GM19239 (cell line): ENCODE measurements around the gene PRRX2.

Source experiments
- DNase-seq: peaks from one replicate; pipeline ENCODE4 v3.0.0; 2011; ENCODE audit warnings: low spot score; ENCODE audit not compliant: insufficient read length
- FAIRE-seq: peaks from 2 replicates; lab custom pipeline; 2011; peaks lifted over from hg19 to GRCh38; lab: Jason Lieb, UNC

PRRX2 gene

GRCh38 chr9:129665389-129665775 lies at the start of gene PRRX2:
TSS of gene PRRX2 (plus strand) at chr9:129665647. CDS start at chr9:129665868, 221 bp downstream.
- FAIRE-seq: no peak
- peak; percentile 49 for DNase-seq

DNA sequence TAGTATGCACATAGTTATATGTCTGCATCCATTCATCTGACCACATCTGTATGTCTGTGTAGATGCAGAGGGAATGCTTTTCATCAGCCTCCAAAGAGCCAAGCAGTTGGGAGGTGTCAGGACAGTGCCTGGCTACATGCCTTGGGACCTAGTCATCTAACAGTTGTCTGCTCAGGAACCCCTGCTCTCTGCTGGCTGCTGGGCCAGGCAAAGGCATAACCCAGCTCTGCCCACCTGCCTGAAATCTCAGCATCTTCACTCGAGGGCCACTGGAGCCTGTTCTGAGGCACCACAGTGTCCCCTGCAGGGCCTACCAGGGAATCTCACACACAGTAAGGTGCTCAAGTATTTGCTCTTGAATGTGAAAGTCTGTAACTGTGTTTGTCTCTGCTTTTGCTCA lies 48.3 kb upstream of the PRRX2 start:
- DNase-seq (no peak), FAIRE-seq (no peak)

DNA sequence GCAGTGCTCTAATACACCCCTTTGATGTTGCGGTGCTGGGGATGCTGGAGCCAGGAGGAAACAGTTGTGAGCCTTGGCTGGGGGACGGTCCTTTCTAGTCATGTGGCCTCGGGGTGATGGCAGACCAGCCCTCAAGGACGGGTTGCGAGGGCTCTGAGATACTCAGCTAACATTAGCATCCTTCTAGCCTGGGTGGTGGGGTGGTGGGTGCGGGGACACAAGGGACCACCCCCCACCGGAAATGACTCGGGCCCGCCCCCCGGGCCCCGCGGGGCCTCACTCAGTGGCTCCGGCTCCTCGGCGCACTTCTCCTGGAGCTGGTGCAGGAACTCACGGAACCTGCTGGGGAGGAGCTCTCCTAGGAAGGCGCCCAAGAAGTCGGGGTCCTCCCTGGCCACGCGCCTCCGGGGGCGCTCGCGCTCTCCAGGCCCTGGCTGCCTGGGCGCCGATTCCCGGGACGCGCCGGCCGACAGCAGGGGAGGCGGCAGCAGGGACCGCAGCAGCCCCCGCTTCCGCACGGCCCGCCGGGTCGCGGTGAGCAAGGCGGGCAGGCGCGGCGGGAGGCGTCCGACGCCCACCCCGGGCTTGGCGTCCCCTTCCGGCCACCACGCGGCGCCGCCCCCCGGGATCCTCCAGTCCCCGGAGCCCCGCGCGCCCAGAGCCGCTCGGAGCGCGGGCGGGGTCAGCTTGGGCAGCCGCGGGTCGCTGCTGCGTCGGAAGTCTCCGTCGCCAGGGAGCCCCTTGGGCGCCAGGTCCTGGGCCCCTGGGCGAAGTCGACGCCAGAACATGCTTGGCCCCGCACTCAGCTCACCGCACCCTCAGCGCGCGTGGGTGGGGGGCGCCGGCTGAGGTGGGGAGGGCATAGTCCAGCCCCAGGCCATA lies 45.4 kb upstream of the PRRX2 start:
- no peak for DNase-seq
- FAIRE-seq: no peak

DNA sequence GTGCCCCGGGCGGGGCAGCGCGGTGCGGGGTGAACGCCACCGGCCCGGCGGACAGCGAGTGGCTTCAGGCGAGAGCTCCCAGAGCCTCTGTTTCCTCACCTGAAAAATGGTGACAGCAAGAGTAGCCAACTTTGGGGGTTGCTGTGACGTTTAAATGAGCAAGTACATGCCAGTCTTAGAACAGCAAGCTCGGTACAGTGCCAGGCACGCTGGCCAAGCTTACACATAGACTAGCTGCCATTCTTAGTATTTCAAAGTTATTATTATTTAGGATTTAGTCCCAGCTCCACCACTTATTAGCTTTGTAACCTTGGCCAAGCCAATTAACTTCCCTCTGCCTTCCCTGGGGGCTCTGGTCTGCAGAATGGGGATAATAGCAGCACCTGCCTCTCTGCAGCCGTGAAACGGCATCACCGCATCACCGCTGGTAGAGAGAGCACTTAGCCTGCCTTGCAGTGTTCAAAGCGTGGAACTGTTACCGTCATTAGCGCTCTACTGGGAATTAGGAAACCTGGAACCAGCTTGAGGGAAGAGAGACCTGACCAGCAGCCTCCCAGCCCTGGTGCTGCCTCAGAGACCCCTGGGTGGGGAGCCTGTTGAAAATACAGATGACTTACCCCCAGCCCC lies 44.7 kb upstream of the PRRX2 start, which contains the start of gene C9orf50:
Gene C9orf50, minus strand, starts transcription at position 433 of the 627 bp plus-strand sequence. CDS start 527 bp downstream, outside the sequence.
- DNase-seq (no peak), FAIRE-seq (no peak)

DNA sequence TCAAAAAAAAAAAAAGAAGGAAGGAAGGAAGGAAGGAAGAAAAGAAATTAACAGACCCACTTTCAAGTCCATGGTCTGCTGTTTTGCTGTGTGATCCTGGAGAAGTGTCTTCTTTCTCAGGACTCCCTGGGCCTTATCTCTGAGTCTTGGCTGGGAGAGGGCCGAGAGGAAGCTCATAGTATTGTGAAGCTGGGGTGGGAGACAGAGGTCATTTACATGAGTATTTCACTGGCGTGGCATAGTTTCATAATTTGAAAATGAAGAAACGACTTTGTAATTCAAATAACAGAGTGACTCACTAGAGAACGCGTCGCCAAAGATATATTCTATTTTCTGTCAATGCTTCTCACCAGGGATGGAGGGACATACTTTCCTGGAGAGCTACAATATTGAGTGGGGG lies 42.1 kb upstream of the PRRX2 start:
- FAIRE-seq (no peak), DNase-seq (no peak)

DNA sequence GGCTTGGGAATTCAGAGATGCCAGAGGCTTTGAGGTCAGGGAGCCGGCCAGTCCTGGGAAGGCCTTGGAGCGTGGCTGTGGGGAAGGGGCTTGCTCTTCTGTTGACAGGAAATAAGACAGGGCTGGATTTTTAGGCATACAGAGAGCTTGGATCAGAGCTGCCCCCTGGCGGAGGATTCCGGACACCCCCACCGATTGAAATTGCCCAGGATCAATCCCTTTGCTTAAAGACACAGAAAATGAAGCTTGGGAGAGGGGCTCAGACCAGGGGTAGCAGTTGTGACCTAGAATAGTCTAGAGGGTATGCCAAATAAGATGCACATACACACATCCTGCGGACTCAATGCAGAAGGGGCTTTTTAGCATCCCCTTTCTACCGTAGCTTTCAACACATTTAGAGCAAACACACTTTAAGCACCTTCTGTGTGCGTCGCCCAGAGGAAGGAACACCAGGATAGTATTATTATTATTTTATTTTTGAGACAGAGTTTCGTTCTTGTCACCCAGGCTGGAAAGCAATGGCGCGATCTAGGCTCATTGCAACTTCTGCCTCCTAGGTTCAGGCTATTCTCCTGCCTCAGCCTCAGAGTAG lies 41.2 kb upstream of the PRRX2 start:
- FAIRE-seq (no peak), DNase-seq (peak; percentile 75)

DNA sequence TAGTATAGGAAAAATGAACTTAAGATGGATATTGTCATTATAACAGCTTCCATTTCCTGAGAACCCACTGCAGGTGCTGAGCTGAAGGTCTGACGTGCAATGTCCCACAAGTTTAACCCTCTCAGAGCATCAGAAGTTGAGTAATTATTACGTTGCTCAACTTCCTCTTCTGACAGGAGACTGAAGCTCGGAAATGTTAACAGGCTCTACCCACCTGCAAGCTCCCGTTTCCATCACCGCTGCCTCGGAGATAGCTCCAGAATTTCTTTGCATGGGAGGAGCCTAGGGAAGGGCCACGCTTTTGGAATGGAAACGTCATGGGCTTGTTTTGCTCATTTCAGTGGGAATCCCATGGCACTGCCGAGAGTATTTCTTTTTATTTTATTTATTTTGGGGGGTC lies 40.5 kb upstream of the PRRX2 start:
- DNase-seq: no peak
- no peak for FAIRE-seq

GRCh38 chr9:129626079-129626624 lies 39.3 kb upstream of the PRRX2 start, which contains the start of gene NTMT1:
TSS of gene NTMT1 (plus strand) at chr9:129626163. CDS start at chr9:129632704, 6,541 bp downstream.
- FAIRE-seq (peak; percentile 54), DNase-seq (peak; percentile 89)

- no peak for DNase-seq
- FAIRE-seq: peak; percentile 60
These were observed 38.7 kb upstream of the PRRX2 start for GRCh38 chr9:129626625-129627284.

DNA sequence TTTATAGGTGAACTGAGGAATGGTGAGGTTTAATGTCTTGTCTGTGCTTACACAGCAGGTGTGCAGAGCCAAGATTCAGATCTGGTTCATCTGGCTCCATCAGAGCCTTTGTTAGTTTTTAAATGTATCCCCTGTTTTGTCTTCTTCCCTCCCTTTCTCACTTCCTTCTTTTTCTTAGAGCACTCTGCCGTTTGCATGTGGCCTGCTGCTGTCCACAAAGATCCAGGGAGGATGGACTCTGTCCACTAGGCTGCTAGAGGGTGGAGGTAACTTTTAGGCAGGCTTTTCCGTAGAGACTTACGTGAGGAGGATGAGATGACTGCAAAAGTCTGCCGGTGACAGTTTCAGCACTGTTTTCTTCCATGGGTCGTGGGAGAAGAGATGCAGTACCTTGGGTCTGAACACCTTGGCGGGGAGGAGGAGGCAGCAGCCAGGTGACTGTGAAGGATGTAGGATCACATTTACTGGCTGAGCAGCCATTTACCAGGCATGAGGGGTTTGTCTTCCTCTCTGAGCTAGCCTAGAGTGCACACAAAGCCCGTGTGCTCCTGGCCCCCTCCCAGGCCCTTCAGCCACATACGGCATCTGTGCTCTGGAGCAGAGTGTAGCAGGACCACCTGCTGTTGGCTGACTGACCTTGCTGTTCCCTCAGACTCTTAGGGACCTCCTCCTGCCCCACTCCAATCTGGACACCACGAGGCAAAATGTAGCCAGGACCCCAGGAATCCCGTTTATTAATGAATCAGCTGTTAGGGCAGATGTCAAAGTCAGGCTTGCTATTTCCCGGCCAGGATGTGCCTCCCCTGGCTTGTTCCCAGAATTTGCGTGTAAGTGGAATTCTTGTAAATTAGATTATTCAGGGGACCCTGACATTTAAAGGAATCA lies 37.6 kb upstream of the PRRX2 start:
- FAIRE-seq (no peak), DNase-seq (no peak)

- no peak for FAIRE-seq
- DNase-seq: no peak
These were observed 36.7 kb upstream of the PRRX2 start for GRCh38 chr9:129628709-129629108.

GRCh38 chr9:129629251-129629820 lies 36.1 kb upstream of the PRRX2 start:
- no peak for FAIRE-seq
- no peak for DNase-seq

- FAIRE-seq: no peak
- no peak for DNase-seq
These were observed 34.3 kb upstream of the PRRX2 start for GRCh38 chr9:129630967-129631673.

GRCh38 chr9:129631674-129632129 lies 33.7 kb upstream of the PRRX2 start:
- FAIRE-seq (no peak), DNase-seq (no peak)

DNA sequence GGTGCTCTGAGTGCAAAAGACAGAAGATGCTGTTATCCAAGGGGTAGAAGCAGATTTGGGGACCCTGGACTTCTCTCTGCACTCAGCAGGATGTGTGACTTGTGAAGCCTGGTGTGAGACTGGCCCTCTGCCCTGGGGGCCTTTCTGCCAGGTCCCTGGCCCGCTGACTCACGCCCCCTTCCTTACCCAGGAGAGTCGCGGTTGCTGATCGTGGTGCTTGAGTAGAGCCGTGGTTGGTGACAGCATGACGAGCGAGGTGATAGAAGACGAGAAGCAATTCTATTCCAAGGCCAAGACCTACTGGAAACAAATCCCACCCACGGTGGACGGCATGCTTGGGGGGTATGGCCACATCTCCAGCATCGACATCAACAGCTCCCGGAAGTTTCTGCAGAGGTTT lies 33.0 kb upstream of the PRRX2 start:
- DNase-seq (no peak), FAIRE-seq (no peak)

DNA sequence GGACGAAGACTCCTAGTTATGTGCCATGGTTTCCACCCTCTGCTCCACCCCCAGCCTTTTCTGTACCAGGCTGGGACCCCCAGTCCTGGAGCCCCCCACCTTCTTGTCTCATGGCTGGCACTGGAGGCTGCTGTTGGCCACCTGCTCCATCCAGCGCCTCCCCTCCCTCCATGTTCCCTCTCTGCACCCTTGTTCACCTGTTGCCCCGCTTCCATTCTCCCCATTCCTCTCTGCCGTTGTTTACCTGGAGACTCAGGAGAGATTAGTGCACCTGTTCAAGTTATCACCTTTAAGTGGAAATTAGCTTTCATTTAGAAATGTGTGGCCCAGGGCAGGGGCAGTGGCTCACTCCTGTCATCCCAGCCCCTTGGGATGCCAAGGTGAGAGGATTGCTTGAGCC lies 32.2 kb upstream of the PRRX2 start:
- no peak for FAIRE-seq
- no peak for DNase-seq

- DNase-seq: no peak
- FAIRE-seq: no peak
These were observed 31.6 kb upstream of the PRRX2 start for GRCh38 chr9:129633848-129634247.
